Osteocyte (in vitro differentiated cells): ENCODE results near the gene STARD13. TPM values are rescaled to one million over a fixed set of nuclear protein-coding genes. Genes with fewer than 3 reads are reported as not detected.
A peak's percentile ranks its signal among the peaks of the same experiment; 100 is the strongest.

Source experiments
- DNase-seq: peaks from one replicate; pipeline ENCODE4 v3.0.0; 2021; ENCODE audit warnings: mixed read lengths; ENCODE audit not compliant: unreplicated experiment; ENCODE audit errors: extremely low spot score
- H3K27ac Mint-ChIP-seq: one replicate; pipeline ENCODE4 v1.8.0; 2021; ENCODE audit warnings: mild to moderate bottlenecking, mixed read lengths; ENCODE audit not compliant: unreplicated experiment
- H3K27me3 Mint-ChIP-seq: one replicate; pipeline ENCODE4 v1.8.0; 2021; ENCODE audit warnings: mixed read lengths; ENCODE audit not compliant: unreplicated experiment
- H3K36me3 Mint-ChIP-seq: one replicate; pipeline ENCODE4 v1.8.0; 2021; ENCODE audit warnings: mixed read lengths; ENCODE audit not compliant: unreplicated experiment
- H3K4me1 Mint-ChIP-seq: one replicate; pipeline ENCODE4 v1.8.0; 2021; ENCODE audit warnings: mixed read lengths; ENCODE audit not compliant: unreplicated experiment
- H3K4me3 Mint-ChIP-seq: one replicate; pipeline ENCODE4 v1.8.0; 2021; ENCODE audit warnings: mild to moderate bottlenecking, moderate library complexity, mixed read lengths; ENCODE audit not compliant: unreplicated experiment
- H3K9me3 Mint-ChIP-seq: one replicate; pipeline ENCODE4 v1.8.0; 2021; ENCODE audit warnings: mixed read lengths; ENCODE audit not compliant: unreplicated experiment
- total RNA-seq: library from RNA; stranded (reverse); gene quantifications from 2 replicates; pipeline ENCODE4 v1.2.1, GENCODE V29; 2021
- TF ChIP-seq, protein P1 (sequence below): fragments of 200-600 bp; sonication (generic); IDR thresholded peaks from 2 replicates; pipeline ENCODE4 v1.5.0; 2021; ENCODE audit warnings: antibody characterized with exemption, mild to moderate bottlenecking, moderate library complexity

The STARD13 gene
- total RNA-seq, 1 donor from 2014 or later, result 72.0 TPM

DNA sequence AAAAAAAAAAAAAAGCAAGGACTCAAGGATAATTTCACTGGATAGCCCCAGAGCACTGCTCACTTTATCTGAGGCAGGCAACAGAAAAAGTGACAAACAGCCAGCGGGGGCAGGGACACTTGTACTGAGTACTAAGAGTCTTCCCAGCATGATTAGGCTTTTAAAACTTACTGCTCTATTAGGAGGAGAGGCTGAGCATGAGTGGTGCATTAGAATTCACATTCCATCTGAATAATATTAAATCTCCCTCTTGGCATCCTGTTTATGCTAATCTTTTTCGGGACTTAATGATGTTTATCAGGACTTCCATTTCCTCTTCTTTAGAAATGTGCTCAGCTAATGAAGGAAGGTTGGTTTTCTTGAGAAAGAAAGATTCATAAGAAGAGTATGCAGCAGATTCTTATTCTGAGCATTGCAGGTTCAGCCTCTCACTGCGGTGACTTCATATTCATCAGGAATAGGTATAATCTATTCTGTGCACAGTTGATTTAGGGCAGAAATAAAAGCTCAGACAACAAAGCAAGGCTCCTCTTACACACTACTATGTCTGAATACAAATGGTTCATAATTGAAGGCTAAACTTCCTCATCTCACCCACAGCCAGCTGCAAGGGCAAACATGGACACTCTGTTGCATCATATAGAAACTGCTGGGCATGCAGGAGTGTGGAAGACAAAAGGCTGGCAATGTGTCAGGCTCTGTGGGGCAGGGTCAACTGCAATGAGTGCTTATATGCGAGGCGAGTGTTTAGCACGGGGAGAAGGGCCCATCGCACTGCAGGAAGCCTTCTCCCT lies 162.3 kb downstream of the STARD13 start:
- H3K27ac Mint-ChIP-seq, result peak overlapping the region; percentile 78
- H3K27me3 Mint-ChIP-seq, result no peaks in the 10 kb centered on the region
- H3K36me3 Mint-ChIP-seq, result peaks cover 45% of the 10 kb centered on the region
- H3K4me1 Mint-ChIP-seq, result peaks cover 76% of the 10 kb centered on the region
- no peaks in the 10 kb centered on the region for H3K9me3 Mint-ChIP-seq
- no peak overlapping the region for H3K4me3 Mint-ChIP-seq
- TF ChIP-seq, protein P1, sequence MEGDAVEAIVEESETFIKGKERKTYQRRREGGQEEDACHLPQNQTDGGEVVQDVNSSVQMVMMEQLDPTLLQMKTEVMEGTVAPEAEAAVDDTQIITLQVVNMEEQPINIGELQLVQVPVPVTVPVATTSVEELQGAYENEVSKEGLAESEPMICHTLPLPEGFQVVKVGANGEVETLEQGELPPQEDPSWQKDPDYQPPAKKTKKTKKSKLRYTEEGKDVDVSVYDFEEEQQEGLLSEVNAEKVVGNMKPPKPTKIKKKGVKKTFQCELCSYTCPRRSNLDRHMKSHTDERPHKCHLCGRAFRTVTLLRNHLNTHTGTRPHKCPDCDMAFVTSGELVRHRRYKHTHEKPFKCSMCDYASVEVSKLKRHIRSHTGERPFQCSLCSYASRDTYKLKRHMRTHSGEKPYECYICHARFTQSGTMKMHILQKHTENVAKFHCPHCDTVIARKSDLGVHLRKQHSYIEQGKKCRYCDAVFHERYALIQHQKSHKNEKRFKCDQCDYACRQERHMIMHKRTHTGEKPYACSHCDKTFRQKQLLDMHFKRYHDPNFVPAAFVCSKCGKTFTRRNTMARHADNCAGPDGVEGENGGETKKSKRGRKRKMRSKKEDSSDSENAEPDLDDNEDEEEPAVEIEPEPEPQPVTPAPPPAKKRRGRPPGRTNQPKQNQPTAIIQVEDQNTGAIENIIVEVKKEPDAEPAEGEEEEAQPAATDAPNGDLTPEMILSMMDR, result no peak
- no peak for DNase-seq

DNA sequence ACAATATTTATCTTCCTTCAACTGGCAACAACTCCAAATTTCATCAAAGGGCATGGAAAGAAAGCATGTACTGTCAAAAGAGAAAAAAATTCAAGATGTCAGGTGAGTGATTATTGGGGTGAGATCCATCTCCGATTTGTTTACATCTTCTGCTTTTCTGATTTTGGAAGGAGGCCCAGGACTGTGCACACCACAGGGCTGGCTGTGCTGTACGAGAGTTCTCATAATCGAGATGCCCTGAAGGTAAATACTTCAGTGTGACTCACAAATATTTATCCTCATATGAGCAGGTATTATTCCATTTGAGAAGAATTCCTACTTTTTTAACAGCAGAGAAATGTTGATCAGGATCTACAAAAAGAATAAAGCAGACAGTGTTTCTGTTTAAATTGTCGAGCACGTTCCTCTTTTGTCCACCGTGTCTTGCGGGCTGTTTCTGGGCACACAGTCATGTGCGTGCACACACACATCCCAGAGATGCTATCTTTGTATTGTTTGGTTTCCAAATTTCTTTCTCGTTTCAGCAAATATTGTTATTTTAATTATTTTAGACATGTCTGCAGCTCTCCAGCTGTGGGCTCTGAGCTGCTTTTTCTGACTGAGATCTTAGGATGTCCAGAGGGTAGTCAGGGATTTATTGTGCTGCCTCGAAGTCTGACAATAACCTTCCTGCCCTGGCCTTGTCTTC lies 165.6 kb downstream of the STARD13 start:
- TF ChIP-seq, protein P1, result no peak
- Mint-ChIP-seq H3K27ac (peak overlapping the region; percentile 88), H3K4me1 (peaks cover 66% of the 10 kb centered on the region), H3K9me3 (no peaks in the 10 kb centered on the region), H3K4me3 (peak overlapping the region; percentile 36), H3K36me3 (peaks cover 50% of the 10 kb centered on the region), H3K27me3 (no peaks in the 10 kb centered on the region)
- no peak for DNase-seq

DNA sequence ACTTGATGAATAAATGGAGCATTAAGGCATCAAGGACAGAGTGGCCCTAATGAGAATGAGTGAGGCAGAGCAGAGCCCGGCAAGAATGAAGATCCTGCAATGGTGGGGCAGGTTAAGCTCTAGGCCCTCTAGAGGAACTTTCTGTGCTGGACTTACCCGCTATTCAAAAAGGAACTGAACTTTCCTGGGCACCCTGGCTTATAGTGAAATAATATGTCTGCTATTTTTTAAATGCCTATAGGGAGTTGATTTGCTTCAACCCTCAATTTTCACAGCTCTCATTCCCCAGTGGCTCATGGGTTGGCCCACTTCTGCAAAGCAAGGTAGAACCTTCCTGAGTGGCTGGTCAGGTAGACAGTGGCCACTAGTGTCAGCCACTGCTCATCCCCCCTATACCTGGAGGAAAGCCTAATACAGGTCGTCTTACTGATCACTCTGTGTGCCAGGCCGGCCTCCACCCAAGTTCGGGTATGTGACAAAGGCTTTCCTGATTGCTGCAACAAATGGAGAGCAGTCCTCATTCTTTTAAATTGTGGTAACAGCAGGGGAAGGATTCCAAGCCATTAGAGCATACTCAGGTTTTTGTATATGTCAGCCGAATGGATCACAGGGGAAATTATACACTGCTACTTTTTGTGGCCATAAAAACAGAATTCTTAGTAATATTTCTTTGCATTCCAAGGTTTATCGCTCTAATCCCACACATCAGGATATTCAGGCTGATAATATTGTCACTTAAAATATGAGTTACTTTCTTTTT lies 166.4 kb downstream of the STARD13 start:
- Mint-ChIP-seq H3K27me3 (no peaks in the 10 kb centered on the region), H3K27ac (peak overlapping the region; percentile 88), H3K36me3 (peaks cover 56% of the 10 kb centered on the region), H3K4me1 (peaks cover 68% of the 10 kb centered on the region), H3K4me3 (peak overlapping the region; percentile 36), H3K9me3 (no peaks in the 10 kb centered on the region)
- TF ChIP-seq, protein P1, result no peak
- DNase-seq, result no peak

DNA sequence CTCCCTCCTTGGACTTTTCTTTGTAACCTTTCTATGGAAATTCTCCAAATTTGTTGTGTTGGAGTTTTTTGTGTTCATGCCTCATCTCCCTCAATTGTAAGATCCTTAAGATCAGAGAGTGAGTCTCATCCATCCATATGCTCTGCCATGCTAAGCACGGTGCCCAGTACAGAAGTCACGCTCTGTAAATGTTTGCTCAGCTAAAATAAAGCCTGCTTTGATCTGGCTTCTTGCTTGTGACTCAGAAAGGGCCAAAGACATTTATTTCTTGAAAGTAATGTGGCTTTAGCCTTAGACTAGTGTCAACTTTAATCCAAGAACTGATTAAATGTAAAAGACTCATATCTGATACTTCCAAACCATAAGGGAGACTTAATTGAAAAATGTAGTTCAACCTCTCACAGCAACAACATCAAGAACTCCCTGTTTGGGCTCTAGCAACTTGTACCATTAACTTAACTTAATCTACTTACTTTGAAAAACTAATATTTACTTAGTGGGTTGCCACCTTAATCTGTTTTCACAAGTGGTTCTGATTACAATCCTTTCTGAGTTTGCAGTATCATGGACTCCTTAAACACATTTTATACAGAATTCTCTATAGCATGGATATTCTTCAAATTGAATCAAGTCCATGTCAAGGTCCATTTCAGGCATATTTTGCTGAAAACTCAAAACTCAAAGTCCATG lies 169.1 kb downstream of the STARD13 start:
- H3K4me3 Mint-ChIP-seq, result no peak overlapping the region
- no peaks in the 10 kb centered on the region for H3K9me3 Mint-ChIP-seq
- H3K36me3 Mint-ChIP-seq, result peaks cover 56% of the 10 kb centered on the region
- H3K27ac Mint-ChIP-seq, result peak overlapping the region; percentile 38
- TF ChIP-seq, protein P1, result no peak
- no peaks in the 10 kb centered on the region for H3K27me3 Mint-ChIP-seq
- DNase-seq, result no peak
- peaks cover 72% of the 10 kb centered on the region for H3K4me1 Mint-ChIP-seq
